GM12878 (cell line): ENCODE results near the gene ELP4. TPM values are rescaled to one million over a fixed set of nuclear protein-coding genes. Genes with fewer than 3 reads are reported as not detected.

Experiments used
- ATAC-seq: fragments of 200-7000 bp; cut with Tn5 transposase; 3 replicates; pipeline ENCODE4 v1.9.1; 2020; ENCODE audit warnings: mild to moderate bottlenecking, moderate library complexity
- BruUV-seq: library from RNA; stranded (reverse); fragments of 400-500 nt; replicated peaks from 2 replicates; lab custom pipeline; 2021; lab: Mats Ljungman, UMichigan
- CTCF ChIA-PET: fragments of 300-600 bp; sonication (Branson Sonifier 250); formaldehyde crosslinking; extraction: SDS; loops from one replicate; lab custom pipeline; 2021; ENCODE audit warnings: inconsistent platforms; lab: Yijun Ruan, JAX
- POLR2A ChIA-PET: fragments of 350-600 bp; formaldehyde crosslinking; extraction: SDS; loops from one replicate; lab custom pipeline; 2021; ENCODE audit warnings: inconsistent platforms; lab: Charles Lee
- RAD21 ChIA-PET: fragments of 300-600 bp; sonication (Branson Sonifier 250); formaldehyde crosslinking; loops from one replicate; lab custom pipeline; 2023; ENCODE audit warnings: antibody characterized with exemption; ENCODE audit not compliant: unreplicated experiment; lab: Charles Lee
- SMC1A ChIA-PET: fragments of 300-600 bp; sonication (Branson Sonifier 250); formaldehyde crosslinking; loops from one replicate; lab custom pipeline; 2023; ENCODE audit not compliant: unreplicated experiment, uncharacterized antibody; lab: Charles Lee
- DNase-seq: peaks from one replicate; pipeline ENCODE4 v3.0.0-alpha.2; 2011; ENCODE audit warnings: low read depth, low spot score
- FAIRE-seq: peaks from 3 replicates; lab custom pipeline; 2011; peaks lifted over from hg19 to GRCh38; lab: Jason Lieb, UNC
- H2AFZ ChIP-seq: 2 replicates; pipeline ENCODE4 v1.6.0; 2011; ENCODE audit warnings: low read depth, low read length, control low read depth; ENCODE audit not compliant: control insufficient read depth
- H3K27ac ChIP-seq: 2 replicates; pipeline ENCODE4 v1.5.1; 2011; ENCODE audit warnings: control low read depth; ENCODE audit not compliant: control insufficient read depth, insufficient read depth
- H3K27me3 ChIP-seq, 2 experiments: replicated peaks in 1 of 2; 2 replicates each; pipeline versions ENCODE4 v1.6.0 to v1.6.1; 2011; ENCODE audit warnings: low read length in 1 of 2; ENCODE audit not compliant: control insufficient read depth in 2 of 2, insufficient read depth in 2 of 2
- H3K36me3 ChIP-seq, 2 experiments: 2 replicates each; pipeline ENCODE4 v1.5.1; 2011; ENCODE audit warnings: low read length in 1 of 2; ENCODE audit not compliant: control insufficient read depth in 2 of 2, insufficient read depth in 2 of 2
- H3K4me1 ChIP-seq: 2 replicates; pipeline ENCODE4 v1.6.1; 2011; ENCODE audit warnings: mild to moderate bottlenecking, low read length, moderate library complexity, mixed read lengths; ENCODE audit not compliant: control insufficient read depth, insufficient read depth
- H3K4me2 ChIP-seq: 2 replicates; pipeline ENCODE4 v1.6.0; 2011; ENCODE audit warnings: control low read depth; ENCODE audit not compliant: control insufficient read depth, insufficient read depth
- H3K4me3 ChIP-seq: fragments of 200-600 bp; sonication (generic); 2 replicates; pipeline ENCODE4 v1.5.1; 2016
- H3K79me2 ChIP-seq: 2 replicates; pipeline ENCODE4 v1.6.0; 2011; ENCODE audit warnings: low read length; ENCODE audit not compliant: control insufficient read depth, insufficient read depth
- H3K9ac ChIP-seq: 2 replicates; pipeline ENCODE4 v1.8.0; 2011; ENCODE audit warnings: low read length, control low read depth, mixed read lengths; ENCODE audit not compliant: control insufficient read depth, insufficient read depth
- H3K9me3 ChIP-seq: replicated peaks from 3 replicates; pipeline ENCODE4 v1.5.1; 2011; ENCODE audit warnings: mild to moderate bottlenecking, low read length; ENCODE audit not compliant: control insufficient read depth, insufficient read depth
- H4K20me1 ChIP-seq: 2 replicates; pipeline ENCODE4 v1.6.0; 2011; ENCODE audit not compliant: control insufficient read depth, insufficient read depth
- BRCA1 ChIP-seq: IDR thresholded peaks from 2 replicates; pipeline ENCODE4 v1.6.1; 2011; ENCODE audit warnings: low read depth, low read length, improper control_type of control experiment
- CREB1 ChIP-seq: IDR thresholded peaks from 2 replicates; pipeline ENCODE4 v1.6.1; 2012; ENCODE audit warnings: low read depth, mild to moderate bottlenecking, inconsistent platforms
- GATAD2B ChIP-seq: fragments of 450-650 bp; conservative IDR thresholded peaks from 2 replicates; pipeline ENCODE4 v1.6.1; 2017; ENCODE audit warnings: low read depth, mild to moderate bottlenecking, moderate library complexity
- KLF5 ChIP-seq: fragments of 450-650 bp; IDR thresholded peaks from 2 replicates; pipeline ENCODE4 v1.6.1; 2014; ENCODE audit warnings: mild to moderate bottlenecking; ENCODE audit not compliant: partially characterized antibody
- NBN ChIP-seq: fragments of 450-650 bp; IDR thresholded peaks from 2 replicates; pipeline ENCODE4 v1.6.1; 2016
- NFXL1 ChIP-seq: fragments of 450-650 bp; IDR thresholded peaks from 2 replicates; pipeline ENCODE4 v1.6.1; 2017; ENCODE audit warnings: antibody characterized with exemption, mild to moderate bottlenecking, borderline replicate concordance
- NRF1 ChIP-seq: conservative IDR thresholded peaks from 2 replicates; pipeline ENCODE4 v1.6.1; 2011; ENCODE audit warnings: mild to moderate bottlenecking, low read depth, low read length, improper control_type of control experiment
- POLR2AphosphoS5 ChIP-seq: IDR thresholded peaks from 2 replicates; pipeline ENCODE4 v1.6.1; 2011; ENCODE audit warnings: mild to moderate bottlenecking, low read length, inconsistent platforms
- TCF12 ChIP-seq: IDR thresholded peaks from 2 replicates; pipeline ENCODE4 v1.6.1; 2011; ENCODE audit warnings: low read depth, mild to moderate bottlenecking, low read length
- WGBS: methylation state at CpG from one replicate; pipeline ENCODE4 v1.1.6; 2016; ENCODE audit warnings: low lambda C conversion rate; ENCODE audit not compliant: insufficient replicate concordance, insufficient coverage; ENCODE audit errors: missing lambda C conversion rate; 5-methylcytosine and 5-hydroxymethylcytosine counted together
- in situ Hi-C: fragments of 300-500 bp; cut with MboI; formaldehyde crosslinking; loops from 9 replicates; pipeline ENCODE4 v1.14.3; 2018; ENCODE audit warnings: mixed read lengths
- intact Hi-C: fragments of 100-400 bp; cut with micrococcal nuclease; formaldehyde crosslinking; loops from one replicate; pipeline ENCODE4 v1.14.2; 2022; ENCODE audit not compliant: unreplicated experiment
- polyA plus RNA-seq, 11 experiments: library from polyadenylated mRNA; depleted of rRNA in 4 of 11; unstranded in 6 of 11; stranded (reverse) in 5 of 11; fragments of >200 nt; fragmentation: Nextera tagmentation in 4 of 11; fragmentation: Illumina TruSeq in 1 of 11; extraction: Ambion mirVana in 4 of 11; extraction: Trizol in 1 of 11; gene quantifications; 1 replicate in 1 of 11; 2 replicates in 10 of 11; pipeline versions ENCODE4 v1.2.1 to v1.2.3, GENCODE V29; 2011 to 2016; ENCODE audit warnings: inconsistent platforms in 2 of 11, missing spikeins in 2 of 11, low read depth in 1 of 11
- total RNA-seq, 4 experiments: library from RNA; depleted of rRNA in 3 of 4; stranded (reverse); fragments of >200 nt in 3 of 4; fragmentation: Illumina TruSeq in 1 of 4; extraction: Trizol in 1 of 4; gene quantifications; 2 replicates each; pipeline versions ENCODE4 v1.2.1 to v1.2.3, GENCODE V29; 2013 to 2021
- TF ChIP-seq, protein P1 (sequence below): fragments of 450-650 bp; IDR thresholded peaks from 2 replicates; pipeline ENCODE4 v1.6.1; 2016; ENCODE audit warnings: mild to moderate bottlenecking
- TF ChIP-seq, protein P2 (sequence below): IDR thresholded peaks from 2 replicates; pipeline ENCODE4 v1.6.1; 2012; ENCODE audit warnings: improper control_type of control experiment, low read depth, low read length; ENCODE audit not compliant: insufficient replicate concordance
- TF ChIP-seq, protein P3 (sequence below): fragments of 450-650 bp; IDR thresholded peaks from 2 replicates; pipeline ENCODE4 v1.6.1; 2017; ENCODE audit warnings: mild to moderate bottlenecking, moderate library complexity

ELP4 gene
- total and polyA plus RNA-seq, 10 of the 15 experiments (the other 5 are each of a cell fraction or from before 2014, with no cell fraction given) = 17.7 to 36.1 (median 27.0) TPM

DNA sequence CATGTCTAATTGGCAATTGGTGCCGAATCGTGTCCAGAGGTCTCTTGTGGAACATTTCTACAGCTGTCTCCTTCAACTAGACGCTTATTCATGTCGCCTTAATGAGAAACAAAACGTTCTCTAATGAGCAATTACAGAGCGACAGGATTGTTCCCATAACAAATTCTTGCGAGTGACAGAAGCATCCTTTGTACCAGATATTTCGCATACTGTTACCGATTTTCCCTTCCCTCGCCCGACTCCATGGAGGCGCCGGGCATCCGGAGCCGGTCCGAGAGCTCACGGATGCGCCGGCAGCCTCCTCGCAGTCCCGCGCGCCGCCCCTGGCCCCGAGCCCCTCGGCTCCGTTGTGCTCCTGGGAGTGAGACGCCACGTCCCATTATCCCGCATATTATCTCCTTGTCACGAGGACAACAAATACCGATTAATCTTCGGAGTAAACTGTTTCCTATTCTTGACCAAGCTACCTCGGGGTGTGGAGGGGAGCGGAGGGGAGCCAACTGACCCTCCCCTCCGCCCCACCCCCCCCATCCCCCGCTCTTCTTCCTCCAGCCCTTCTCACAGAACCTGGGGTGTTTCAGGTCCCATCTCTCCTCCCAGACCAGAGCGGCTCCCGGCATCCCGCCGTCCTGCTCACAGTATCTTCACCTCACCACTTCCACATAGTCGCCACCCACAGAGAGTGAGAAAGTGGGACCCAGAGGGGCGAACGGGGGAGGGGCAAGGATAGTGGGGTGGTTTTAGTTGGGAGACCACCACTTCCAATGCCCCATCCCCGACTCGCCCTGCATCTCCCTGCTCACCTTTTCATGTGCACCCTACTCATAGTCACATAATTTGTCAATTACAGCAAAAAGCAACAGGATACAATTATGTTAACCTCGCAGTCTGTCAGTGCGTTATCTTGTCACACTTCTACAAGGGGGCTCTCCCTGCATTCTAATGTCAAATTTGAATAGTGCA, 290.1 kb downstream of the ELP4 start:
- H3K79me2 ChIP-seq = no peaks in the 10 kb centered on the region
- DNase-seq (no peak), ATAC-seq (no peak), FAIRE-seq (no peak)
- WGBS = 59% methylated on average over 34 of the region's 48 CpGs
- peaks cover 3% of the 10 kb centered on the region; the same call in 1 of the 3 replicates for H3K9me3 ChIP-seq
- in situ Hi-C loops (no loop called here), intact Hi-C loops (loop anchor here (10.0 kb wide), 1 partner anchor 155 kb away; no protein-coding TSS in a partner anchor)
- BruUV-seq = no TSS peak
- no peak overlapping the region for H3K4me2 ChIP-seq
- ChIA-PET POLR2A (no interaction called here), RAD21 (no interaction called here), CTCF (no interaction called here), SMC1A (no interaction called here)
- H3K9ac ChIP-seq = no peak overlapping the region
- H3K36me3 ChIP-seq = no peaks in the 10 kb centered on the region
- no peak overlapping the region for H3K27ac ChIP-seq
- H4K20me1 ChIP-seq = no peaks in the 10 kb centered on the region
- peaks cover 26 to 47% of the 10 kb centered on the region in 2 experiments for H3K27me3 ChIP-seq
- no peak overlapping the region for H3K4me3 ChIP-seq
- no peak overlapping the region for H2AFZ ChIP-seq
- H3K4me1 ChIP-seq = peaks cover 3% of the 10 kb centered on the region; the same call in 1 of the 2 replicates
- TF ChIP-seq NRF1 = no peak
- no peak for TF ChIP-seq NFXL1
- TF ChIP-seq POLR2AphosphoS5 = no peak
- TF ChIP-seq, protein P1, sequence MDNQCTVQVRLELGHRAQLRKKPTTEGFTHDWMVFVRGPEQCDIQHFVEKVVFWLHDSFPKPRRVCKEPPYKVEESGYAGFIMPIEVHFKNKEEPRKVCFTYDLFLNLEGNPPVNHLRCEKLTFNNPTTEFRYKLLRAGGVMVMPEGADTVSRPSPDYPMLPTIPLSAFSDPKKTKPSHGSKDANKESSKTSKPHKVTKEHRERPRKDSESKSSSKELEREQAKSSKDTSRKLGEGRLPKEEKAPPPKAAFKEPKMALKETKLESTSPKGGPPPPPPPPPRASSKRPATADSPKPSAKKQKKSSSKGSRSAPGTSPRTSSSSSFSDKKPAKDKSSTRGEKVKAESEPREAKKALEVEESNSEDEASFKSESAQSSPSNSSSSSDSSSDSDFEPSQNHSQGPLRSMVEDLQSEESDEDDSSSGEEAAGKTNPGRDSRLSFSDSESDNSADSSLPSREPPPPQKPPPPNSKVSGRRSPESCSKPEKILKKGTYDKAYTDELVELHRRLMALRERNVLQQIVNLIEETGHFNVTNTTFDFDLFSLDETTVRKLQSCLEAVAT = no peak
- TF ChIP-seq CREB1 = no peak
- TF ChIP-seq KLF5 = no peak
- no peak for TF ChIP-seq NBN
- no peak for TF ChIP-seq TCF12
- TF ChIP-seq, protein P2, sequence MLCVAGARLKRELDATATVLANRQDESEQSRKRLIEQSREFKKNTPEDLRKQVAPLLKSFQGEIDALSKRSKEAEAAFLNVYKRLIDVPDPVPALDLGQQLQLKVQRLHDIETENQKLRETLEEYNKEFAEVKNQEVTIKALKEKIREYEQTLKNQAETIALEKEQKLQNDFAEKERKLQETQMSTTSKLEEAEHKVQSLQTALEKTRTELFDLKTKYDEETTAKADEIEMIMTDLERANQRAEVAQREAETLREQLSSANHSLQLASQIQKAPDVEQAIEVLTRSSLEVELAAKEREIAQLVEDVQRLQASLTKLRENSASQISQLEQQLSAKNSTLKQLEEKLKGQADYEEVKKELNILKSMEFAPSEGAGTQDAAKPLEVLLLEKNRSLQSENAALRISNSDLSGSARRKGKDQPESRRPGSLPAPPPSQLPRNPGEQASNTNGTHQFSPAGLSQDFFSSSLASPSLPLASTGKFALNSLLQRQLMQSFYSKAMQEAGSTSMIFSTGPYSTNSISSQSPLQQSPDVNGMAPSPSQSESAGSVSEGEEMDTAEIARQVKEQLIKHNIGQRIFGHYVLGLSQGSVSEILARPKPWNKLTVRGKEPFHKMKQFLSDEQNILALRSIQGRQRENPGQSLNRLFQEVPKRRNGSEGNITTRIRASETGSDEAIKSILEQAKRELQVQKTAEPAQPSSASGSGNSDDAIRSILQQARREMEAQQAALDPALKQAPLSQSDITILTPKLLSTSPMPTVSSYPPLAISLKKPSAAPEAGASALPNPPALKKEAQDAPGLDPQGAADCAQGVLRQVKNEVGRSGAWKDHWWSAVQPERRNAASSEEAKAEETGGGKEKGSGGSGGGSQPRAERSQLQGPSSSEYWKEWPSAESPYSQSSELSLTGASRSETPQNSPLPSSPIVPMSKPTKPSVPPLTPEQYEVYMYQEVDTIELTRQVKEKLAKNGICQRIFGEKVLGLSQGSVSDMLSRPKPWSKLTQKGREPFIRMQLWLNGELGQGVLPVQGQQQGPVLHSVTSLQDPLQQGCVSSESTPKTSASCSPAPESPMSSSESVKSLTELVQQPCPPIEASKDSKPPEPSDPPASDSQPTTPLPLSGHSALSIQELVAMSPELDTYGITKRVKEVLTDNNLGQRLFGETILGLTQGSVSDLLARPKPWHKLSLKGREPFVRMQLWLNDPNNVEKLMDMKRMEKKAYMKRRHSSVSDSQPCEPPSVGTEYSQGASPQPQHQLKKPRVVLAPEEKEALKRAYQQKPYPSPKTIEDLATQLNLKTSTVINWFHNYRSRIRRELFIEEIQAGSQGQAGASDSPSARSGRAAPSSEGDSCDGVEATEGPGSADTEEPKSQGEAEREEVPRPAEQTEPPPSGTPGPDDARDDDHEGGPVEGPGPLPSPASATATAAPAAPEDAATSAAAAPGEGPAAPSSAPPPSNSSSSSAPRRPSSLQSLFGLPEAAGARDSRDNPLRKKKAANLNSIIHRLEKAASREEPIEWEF = no peak
- TF ChIP-seq BRCA1 = no peak
- TF ChIP-seq GATAD2B = no peak
- TF ChIP-seq, protein P3, sequence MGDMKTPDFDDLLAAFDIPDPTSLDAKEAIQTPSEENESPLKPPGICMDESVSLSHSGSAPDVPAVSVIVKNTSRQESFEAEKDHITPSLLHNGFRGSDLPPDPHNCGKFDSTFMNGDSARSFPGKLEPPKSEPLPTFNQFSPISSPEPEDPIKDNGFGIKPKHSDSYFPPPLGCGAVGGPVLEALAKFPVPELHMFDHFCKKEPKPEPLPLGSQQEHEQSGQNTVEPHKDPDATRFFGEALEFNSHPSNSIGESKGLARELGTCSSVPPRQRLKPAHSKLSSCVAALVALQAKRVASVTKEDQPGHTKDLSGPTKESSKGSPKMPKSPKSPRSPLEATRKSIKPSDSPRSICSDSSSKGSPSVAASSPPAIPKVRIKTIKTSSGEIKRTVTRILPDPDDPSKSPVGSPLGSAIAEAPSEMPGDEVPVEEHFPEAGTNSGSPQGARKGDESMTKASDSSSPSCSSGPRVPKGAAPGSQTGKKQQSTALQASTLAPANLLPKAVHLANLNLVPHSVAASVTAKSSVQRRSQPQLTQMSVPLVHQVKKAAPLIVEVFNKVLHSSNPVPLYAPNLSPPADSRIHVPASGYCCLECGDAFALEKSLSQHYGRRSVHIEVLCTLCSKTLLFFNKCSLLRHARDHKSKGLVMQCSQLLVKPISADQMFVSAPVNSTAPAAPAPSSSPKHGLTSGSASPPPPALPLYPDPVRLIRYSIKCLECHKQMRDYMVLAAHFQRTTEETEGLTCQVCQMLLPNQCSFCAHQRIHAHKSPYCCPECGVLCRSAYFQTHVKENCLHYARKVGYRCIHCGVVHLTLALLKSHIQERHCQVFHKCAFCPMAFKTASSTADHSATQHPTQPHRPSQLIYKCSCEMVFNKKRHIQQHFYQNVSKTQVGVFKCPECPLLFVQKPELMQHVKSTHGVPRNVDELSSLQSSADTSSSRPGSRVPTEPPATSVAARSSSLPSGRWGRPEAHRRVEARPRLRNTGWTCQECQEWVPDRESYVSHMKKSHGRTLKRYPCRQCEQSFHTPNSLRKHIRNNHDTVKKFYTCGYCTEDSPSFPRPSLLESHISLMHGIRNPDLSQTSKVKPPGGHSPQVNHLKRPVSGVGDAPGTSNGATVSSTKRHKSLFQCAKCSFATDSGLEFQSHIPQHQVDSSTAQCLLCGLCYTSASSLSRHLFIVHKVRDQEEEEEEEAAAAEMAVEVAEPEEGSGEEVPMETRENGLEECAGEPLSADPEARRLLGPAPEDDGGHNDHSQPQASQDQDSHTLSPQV = no peak
